NCI-H748 treated with DMSO at 0.1 percent for 48 hours (cell line): ENCODE results near the gene CBX1.

Experiments
- DNase-seq: peaks from one replicate; lab custom pipeline; 2025; lab: John Stamatoyannopoulos, UW

CBX1 gene

GRCh38 chr17:48025904-48026501 lies 75.3 kb downstream of the CBX1 start:
- DNase-seq = no peak

- DNase-seq = peak; percentile 93
These were observed 76.0 kb downstream of the CBX1 start for GRCh38 chr17:48025040-48025903.

- DNase-seq = peak; percentile 77
These were observed 76.9 kb downstream of the CBX1 start for GRCh38 chr17:48024149-48025039.

- peak; percentile 80 for DNase-seq
These were observed 77.7 kb downstream of the CBX1 start for GRCh38 chr17:48023400-48024148.

GRCh38 chr17:48022901-48023300 lies 78.4 kb downstream of the CBX1 start:
- DNase-seq = no peak

GRCh38 chr17:48021934-48022333 lies 79.3 kb downstream of the CBX1 start:
- DNase-seq = no peak
